T-helper 2 cell (primary cell): Measurements from ENCODE around the gene PLEKHG4B.
"Not testable (repeated sequence)": the region's sequence is repeated elsewhere in the genome, so short reads cannot be mapped to it uniquely, and the experiment has no call there.

Source experiments
- DNase-seq, 5 experiments: peaks; one replicate each; pipeline versions ENCODE4 v3.0.0 to v3.0.0-alpha.2; 2012 to 2022
- total RNA-seq, 2 donors: gene quantifications; one replicate each; lab custom pipeline; 2026; lab: John Stamatoyannopoulos, UW

Gene PLEKHG4B
- total RNA-seq, result 0 reads per million in 2 donors

GRCh38 chr5:91556-92263, at the start of gene PLEKHG4B:
PLEKHG4B (plus strand) TSS chr5:92168; CDS start chr5:92232, 64 bp downstream.
- DNase-seq, result no peak

- no peak for DNase-seq
Measured at GRCh38 chr5:42250-42649, 49.7 kb upstream of the PLEKHG4B start.

GRCh38 chr5:48192-48591, 43.8 kb upstream of the PLEKHG4B start:
- DNase-seq, result no peak

- DNase-seq, result not testable (repeated sequence)
Measured at GRCh38 chr5:49530-49929, 42.4 kb upstream of the PLEKHG4B start.

- no peak for DNase-seq
Measured at GRCh38 chr5:49953-50544, 41.9 kb upstream of the PLEKHG4B start.

- no peak for DNase-seq
Measured at GRCh38 chr5:50724-51499, 41.1 kb upstream of the PLEKHG4B start.

- no peak for DNase-seq
Measured at GRCh38 chr5:51500-51823, 40.5 kb upstream of the PLEKHG4B start.

GRCh38 chr5:53381-54174, 38.4 kb upstream of the PLEKHG4B start:
- DNase-seq, result peak in 2 of 5 experiments; percentile 11 to 17

GRCh38 chr5:54175-54730, 37.7 kb upstream of the PLEKHG4B start:
- no peak for DNase-seq

- no peak for DNase-seq
Measured at GRCh38 chr5:54876-55569, 36.9 kb upstream of the PLEKHG4B start.

- peak in 1 of 5 experiments; percentile 27 for DNase-seq
Measured at GRCh38 chr5:56561-57290, 35.2 kb upstream of the PLEKHG4B start.

GRCh38 chr5:60250-60649, 31.7 kb upstream of the PLEKHG4B start:
- DNase-seq, result not testable (repeated sequence)

- DNase-seq, result no peak
Measured at GRCh38 chr5:70440-70839, 21.5 kb upstream of the PLEKHG4B start.

GRCh38 chr5:72316-73180, 19.4 kb upstream of the PLEKHG4B start:
- DNase-seq, result not testable (repeated sequence)

- not testable (repeated sequence) for DNase-seq
Measured at GRCh38 chr5:73181-73447, 18.9 kb upstream of the PLEKHG4B start.

- no peak for DNase-seq
Measured at GRCh38 chr5:73768-74502, 18.0 kb upstream of the PLEKHG4B start.

GRCh38 chr5:74503-75109, 17.4 kb upstream of the PLEKHG4B start:
- no peak for DNase-seq

- no peak for DNase-seq
Measured at GRCh38 chr5:75331-76320, 16.3 kb upstream of the PLEKHG4B start.
